ENCODE results near the gene NPTX1. TPM values are rescaled to one million over a fixed set of nuclear protein-coding genes. Genes with fewer than 3 reads are reported as not detected.

NPTX1 gene
- total and polyA plus RNA-seq, 7 experiments from 2014 or later: 0.11 to 98.0 (median 0.35) TPM; not detected in 3

- peaks cover 7 to 8% of the 10 kb centered on the region in 2 donors for H3K4me1 ChIP-seq (ENCODE audit: control insufficient read depth in 2 of 2, insufficient read depth in 2 of 2, low read length in 2 of 2)
- ATAC-seq: no peak
- H3K27ac ChIP-seq (ENCODE audit: low read depth, low read length): no peak overlapping the region
- H3K36me3 ChIP-seq (ENCODE audit: control insufficient read depth in 2 of 3, insufficient read depth in 3 of 3, low read length in 3 of 3): peaks cover 0 to 6% (median 0%) of the 10 kb centered on the region in 3 experiments
- H3K9me3 Mint-ChIP-seq: peaks cover 0 to 2% (median 0%) of the 10 kb centered on the region in 11 donors
- intact Hi-C loops (cut with micrococcal nuclease): loop anchor here (5.0 to 10.0 kb wide), 6 partner anchors 255 to 1415 kb away; partner anchors contain the start of genes FAAP100 (in 2 of the 2), BAIAP2 (in 1 of the 2) and P4HB (in 1 of the 2)
- no peaks in the 10 kb centered on the region for H3K27me3 ChIP-seq (ENCODE audit: control insufficient read depth in 2 of 2, insufficient read depth in 2 of 2, low read length in 2 of 2)
- peaks cover 0 to 3% (median 0%) of the 10 kb centered on the region in 5 donors for H3K36me3 Mint-ChIP-seq
- H3K27ac Mint-ChIP-seq: peak overlapping the region in 1 of 9 donors; percentile 62
- no peak overlapping the region for H3K4me3 ChIP-seq (ENCODE audit: low read length)
- POLR2A ChIA-PET: interaction anchor here (1.3 kb wide), 1 partner anchor 667 kb away, joined by 3 read pairs; no protein-coding TSS in a partner anchor
- H3K4me3 Mint-ChIP-seq: no peak overlapping the region
- peaks cover 0 to 13% (median 8%) of the 10 kb centered on the region in 7 donors for H3K4me1 Mint-ChIP-seq
- H3K27me3 Mint-ChIP-seq: peaks cover 0 to 6% (median 0%) of the 10 kb centered on the region in 5 donors
- DNase-seq: no peak
- no peaks in the 10 kb centered on the region for H3K9me3 ChIP-seq (ENCODE audit: control insufficient read depth in 2 of 3, low read length in 3 of 3)
- CTCF ChIA-PET: interaction anchor here (0.6 kb wide), 1 partner anchor 538 kb away, joined by 3 read pairs; no protein-coding TSS in a partner anchor
Measured at GRCh38 chr17:80449930-80450576, 26.4 kb downstream of the NPTX1 start.

GRCh38 chr17:80449194-80449929, 27.0 kb downstream of the NPTX1 start:
- Histone ChIP-seq H3K27me3 (ENCODE audit: control insufficient read depth in 2 of 2, insufficient read depth in 2 of 2, low read length in 2 of 2) (no peaks in the 10 kb centered on the region), H3K4me3 (ENCODE audit: low read length) (no peak overlapping the region), H3K27ac (ENCODE audit: low read depth, low read length) (no peak overlapping the region), H3K9me3 (ENCODE audit: control insufficient read depth in 2 of 3, low read length in 3 of 3) (no peaks in the 10 kb centered on the region), H3K36me3 (ENCODE audit: control insufficient read depth in 2 of 3, insufficient read depth in 3 of 3, low read length in 3 of 3) (peaks cover 0 to 2% (median 0%) of the 10 kb centered on the region in 3 experiments), H3K4me1 (ENCODE audit: control insufficient read depth in 2 of 2, insufficient read depth in 2 of 2, low read length in 2 of 2) (peaks cover 7 to 8% of the 10 kb centered on the region in 2 donors)
- Mint-ChIP-seq H3K4me3 (no peak overlapping the region), H3K9me3 (peaks cover 0 to 2% (median 0%) of the 10 kb centered on the region in 11 donors), H3K27ac (no peak overlapping the region), H3K27me3 (peaks cover 0 to 6% (median 0%) of the 10 kb centered on the region in 5 donors), H3K36me3 (peaks cover 0 to 3% (median 0%) of the 10 kb centered on the region in 5 donors), H3K4me1 (peaks cover 0 to 12% (median 7%) of the 10 kb centered on the region in 7 donors)
- POLR2A ChIA-PET: interaction anchor here (1.3 kb wide), 1 partner anchor 668 kb away, joined by 3 read pairs; no protein-coding TSS in a partner anchor
- DNase-seq (no peak), ATAC-seq (no peak)
- intact Hi-C loops (cut with micrococcal nuclease): no loop called here
- CTCF ChIA-PET: interaction anchor here (0.6 kb wide), 1 partner anchor 539 kb away, joined by 3 read pairs; no protein-coding TSS in a partner anchor

- Histone ChIP-seq H3K27me3 (ENCODE audit: control insufficient read depth in 2 of 2, insufficient read depth in 2 of 2, low read length in 2 of 2) (no peaks in the 10 kb centered on the region), H3K4me1 (ENCODE audit: control insufficient read depth in 2 of 2, insufficient read depth in 2 of 2, low read length in 2 of 2) (no peaks in the 10 kb centered on the region), H3K36me3 (ENCODE audit: control insufficient read depth in 2 of 3, insufficient read depth in 3 of 3, low read length in 3 of 3) (no peaks in the 10 kb centered on the region), H3K27ac (ENCODE audit: low read depth, low read length) (no peak overlapping the region), H3K4me3 (ENCODE audit: low read length) (no peak overlapping the region), H3K9me3 (ENCODE audit: control insufficient read depth in 2 of 3, low read length in 3 of 3) (no peaks in the 10 kb centered on the region)
- POLR2A ChIA-PET: no interaction called here
- no peak overlapping the region for H3K27ac Mint-ChIP-seq
- CTCF ChIA-PET: no interaction called here
- H3K4me3 Mint-ChIP-seq: no peak overlapping the region
- peaks cover 0 to 12% (median 0%) of the 10 kb centered on the region in 5 donors for H3K27me3 Mint-ChIP-seq
- ATAC-seq (no peak), DNase-seq (no peak)
- H3K36me3 Mint-ChIP-seq: no peaks in the 10 kb centered on the region
- intact Hi-C loops (cut with micrococcal nuclease): no loop called here
- peaks cover 0 to 2% (median 0%) of the 10 kb centered on the region in 11 donors for H3K9me3 Mint-ChIP-seq
- H3K4me1 Mint-ChIP-seq: no peaks in the 10 kb centered on the region
Measured at GRCh38 chr17:80447790-80448189, 28.6 kb downstream of the NPTX1 start.

GRCh38 chr17:80446645-80447405, 29.6 kb downstream of the NPTX1 start:
- POLR2A ChIA-PET: interaction anchor here (0.6 kb wide), 1 partner anchor 1719 kb away, joined by 3 read pairs; no protein-coding TSS in a partner anchor
- no peaks in the 10 kb centered on the region for H3K4me1 ChIP-seq (ENCODE audit: control insufficient read depth in 2 of 2, insufficient read depth in 2 of 2, low read length in 2 of 2)
- CTCF ChIA-PET: no interaction called here
- no peak overlapping the region for H3K4me3 Mint-ChIP-seq
- no peaks in the 10 kb centered on the region for H3K9me3 ChIP-seq (ENCODE audit: control insufficient read depth in 2 of 3, low read length in 3 of 3)
- no peaks in the 10 kb centered on the region for H3K4me1 Mint-ChIP-seq
- DNase-seq: no peak
- H3K4me3 ChIP-seq (ENCODE audit: low read length): no peak overlapping the region
- no peaks in the 10 kb centered on the region for H3K36me3 ChIP-seq (ENCODE audit: control insufficient read depth in 2 of 3, insufficient read depth in 3 of 3, low read length in 3 of 3)
- no peaks in the 10 kb centered on the region for H3K27me3 ChIP-seq (ENCODE audit: control insufficient read depth in 2 of 2, insufficient read depth in 2 of 2, low read length in 2 of 2)
- H3K27me3 Mint-ChIP-seq: peaks cover 0 to 15% (median 0%) of the 10 kb centered on the region in 5 donors
- intact Hi-C loops (cut with micrococcal nuclease): no loop called here
- no peaks in the 10 kb centered on the region for H3K36me3 Mint-ChIP-seq
- no peak for ATAC-seq
- no peak overlapping the region for H3K27ac ChIP-seq (ENCODE audit: low read depth, low read length)
- peaks cover 0 to under 1% (median 0%) of the 10 kb centered on the region in 11 donors for H3K9me3 Mint-ChIP-seq
- no peak overlapping the region for H3K27ac Mint-ChIP-seq

GRCh38 chr17:80445726-80446110, 30.7 kb downstream of the NPTX1 start:
- peaks cover 0 to 3% (median 0%) of the 10 kb centered on the region in 7 donors for H3K4me1 Mint-ChIP-seq
- Histone ChIP-seq H3K27ac (ENCODE audit: low read depth, low read length) (no peak overlapping the region), H3K4me1 (ENCODE audit: control insufficient read depth in 2 of 2, insufficient read depth in 2 of 2, low read length in 2 of 2) (no peaks in the 10 kb centered on the region), H3K4me3 (ENCODE audit: low read length) (no peak overlapping the region), H3K9me3 (ENCODE audit: control insufficient read depth in 2 of 3, low read length in 3 of 3) (no peaks in the 10 kb centered on the region), H3K36me3 (ENCODE audit: control insufficient read depth in 2 of 3, insufficient read depth in 3 of 3, low read length in 3 of 3) (no peaks in the 10 kb centered on the region), H3K27me3 (ENCODE audit: control insufficient read depth in 2 of 2, insufficient read depth in 2 of 2, low read length in 2 of 2) (no peaks in the 10 kb centered on the region)
- H3K36me3 Mint-ChIP-seq: peaks cover 0 to 1% (median 0%) of the 10 kb centered on the region in 5 donors
- POLR2A ChIA-PET: no interaction called here
- no peak overlapping the region for H3K4me3 Mint-ChIP-seq
- peaks cover 0 to 18% (median 0%) of the 10 kb centered on the region in 5 donors for H3K27me3 Mint-ChIP-seq
- DNase-seq (no peak), ATAC-seq (no peak)
- CTCF ChIA-PET: no interaction called here
- H3K27ac Mint-ChIP-seq: no peak overlapping the region
- H3K9me3 Mint-ChIP-seq: peaks cover 0 to 3% (median 0%) of the 10 kb centered on the region in 11 donors
- intact Hi-C loops (cut with micrococcal nuclease): no loop called here

- ChIA-PET POLR2A (interaction anchor here (0.6 kb wide), 1 partner anchor 367 kb away, joined by 3 read pairs; no protein-coding TSS in a partner anchor), CTCF (no interaction called here)
- ATAC-seq: no peak
- Mint-ChIP-seq H3K4me3 (no peak overlapping the region), H3K27me3 (peaks cover 0 to 18% (median 0%) of the 10 kb centered on the region in 5 donors), H3K36me3 (peaks cover 0 to 5% (median 0%) of the 10 kb centered on the region in 5 donors), H3K27ac (no peak overlapping the region), H3K9me3 (peaks cover 0 to 3% (median 0%) of the 10 kb centered on the region in 11 donors), H3K4me1 (peaks cover 0 to 3% (median 0%) of the 10 kb centered on the region in 7 donors)
- intact Hi-C loops (cut with micrococcal nuclease): no loop called here
- Histone ChIP-seq H3K27ac (ENCODE audit: low read depth, low read length) (no peak overlapping the region), H3K27me3 (ENCODE audit: control insufficient read depth in 2 of 2, insufficient read depth in 2 of 2, low read length in 2 of 2) (no peaks in the 10 kb centered on the region), H3K36me3 (ENCODE audit: control insufficient read depth in 2 of 3, insufficient read depth in 3 of 3, low read length in 3 of 3) (no peaks in the 10 kb centered on the region), H3K9me3 (ENCODE audit: control insufficient read depth in 2 of 3, low read length in 3 of 3) (no peaks in the 10 kb centered on the region), H3K4me3 (ENCODE audit: low read length) (no peak overlapping the region), H3K4me1 (ENCODE audit: control insufficient read depth in 2 of 2, insufficient read depth in 2 of 2, low read length in 2 of 2) (no peaks in the 10 kb centered on the region)
- DNase-seq: no peak
Measured at GRCh38 chr17:80445007-80445725, 31.2 kb downstream of the NPTX1 start.

Measured in naive thymus-derived CD4-positive, alpha-beta T cell (primary cell).